Measurements from ENCODE around the gene TMEM132D. TPM values are rescaled to one million over a fixed set of nuclear protein-coding genes. Genes with fewer than 3 reads are reported as not detected.

The TMEM132D gene
- total and polyA plus RNA-seq, 2 of the 8 experiments (the other 6 are each of a cell fraction or from before 2014, with no cell fraction given) = 3.5 to 10.1 TPM

GRCh38 chr12:129467726-129468125, 436.1 kb downstream of the TMEM132D start (continued):
- TF ChIP-seq CHD7 (IDR thresholded peaks at IDR 0.05; ENCODE audit: insufficient replicate concordance, low read length) (no peak), SAP30 (IDR thresholded peaks at IDR 0.05; ENCODE audit: insufficient read depth, insufficient replicate concordance, low read length) (no peak), TEAD4 (IDR thresholded peaks at IDR 0.05; ENCODE audit: low read depth, low read length) (no peak), ATF3 (IDR thresholded peaks at IDR 0.05; ENCODE audit: insufficient read depth, low read depth, low read length) (no peak)

Data from H1 (cell line).